SHP77 (cell line): ENCODE data around the gene TRIM49D2.
"Not testable (repeated sequence)": the region's sequence is repeated elsewhere in the genome, so short reads cannot be mapped to it uniquely, and the experiment has no call there.

Experiments used
- DNase-seq, 2 experiments: peaks; one replicate each; lab custom pipeline; 2025; lab: John Stamatoyannopoulos, UW

Gene TRIM49D2, protein sequence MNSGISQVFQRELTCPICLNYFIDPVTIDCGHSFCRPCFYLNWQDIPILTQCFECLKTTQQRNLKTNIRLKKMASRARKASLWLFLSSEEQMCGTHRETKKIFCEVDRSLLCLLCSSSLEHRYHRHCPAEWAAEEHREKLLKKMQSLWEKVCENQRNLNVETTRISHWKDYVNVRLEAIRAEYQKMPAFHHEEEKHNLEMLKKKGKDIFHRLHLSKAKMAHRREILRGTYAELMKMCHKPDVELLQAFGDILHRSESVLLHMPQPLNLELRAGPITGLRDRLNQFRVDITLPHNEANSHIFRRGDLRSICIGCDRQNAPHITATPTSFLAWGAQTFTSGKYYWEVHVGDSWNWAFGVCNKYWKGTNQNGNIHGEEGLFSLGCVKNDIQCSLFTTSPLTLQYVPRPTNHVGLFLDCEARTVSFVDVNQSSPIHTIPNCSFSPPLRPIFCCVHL

DNA sequence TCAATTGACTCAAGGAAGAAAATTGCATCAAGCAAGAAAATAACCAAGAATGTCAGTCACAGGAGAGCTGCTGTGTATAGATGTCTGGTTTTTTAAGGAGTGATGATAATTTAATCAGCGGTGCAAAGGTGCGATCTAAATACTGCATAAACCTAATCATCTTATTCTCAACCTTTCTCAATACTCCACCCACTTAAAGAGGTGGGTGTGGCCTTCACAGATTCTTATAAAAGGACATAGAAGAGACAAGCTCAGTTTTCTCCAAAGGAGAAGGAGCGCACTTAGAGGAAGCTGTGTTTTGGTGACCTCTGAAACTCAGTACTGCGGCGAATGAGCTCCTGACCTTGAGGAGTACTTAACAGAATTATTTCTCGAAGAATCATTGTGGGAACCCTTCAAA lies at the start of gene TRIM49D2:
TRIM49D2 (plus strand) TSS at position 301 of the 400 bp plus-strand sequence. CDS start 2,698 bp downstream, outside the sequence.
- not testable (repeated sequence) for DNase-seq

DNA sequence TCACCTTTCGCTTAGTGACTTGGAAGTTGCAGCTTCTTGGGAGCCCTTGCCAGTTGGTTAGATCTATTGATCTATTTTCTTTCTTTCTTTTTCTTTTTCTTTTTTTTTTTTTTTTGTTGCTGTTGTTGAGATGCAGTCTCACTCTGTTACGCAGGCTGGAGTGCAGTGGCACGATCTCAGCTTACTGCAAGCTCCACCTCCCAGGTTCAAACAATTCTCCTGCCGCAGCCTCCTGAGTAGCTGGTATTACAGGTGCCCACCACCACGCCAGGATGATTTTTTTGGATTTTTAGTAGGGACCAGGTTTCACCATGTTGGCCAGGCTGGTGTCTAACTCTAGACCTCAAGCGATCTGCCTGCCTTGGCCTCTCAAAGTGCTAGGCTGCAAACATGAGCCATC lies 46.4 kb upstream of the TRIM49D2 start:
- not testable (repeated sequence) for DNase-seq

DNA sequence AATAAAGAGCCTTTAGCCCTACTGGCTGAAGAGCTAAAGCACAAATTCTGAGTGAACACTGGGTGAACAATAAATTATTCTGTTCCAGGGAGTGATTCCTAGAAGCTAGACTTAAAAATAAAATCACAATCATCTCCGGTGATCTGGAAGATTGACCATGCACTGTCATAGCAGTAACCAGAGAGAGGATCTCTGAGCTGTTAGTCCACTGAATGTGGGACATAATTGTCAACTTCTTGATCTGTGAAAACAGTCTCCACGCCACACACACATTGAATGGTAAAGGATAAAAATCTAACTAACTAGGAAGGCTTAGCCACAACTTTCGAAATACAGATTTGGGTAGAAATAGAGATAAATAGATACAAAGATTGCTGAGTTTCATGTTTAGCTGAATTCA lies 30.6 kb upstream of the TRIM49D2 start:
- DNase-seq: not testable (repeated sequence)

DNA sequence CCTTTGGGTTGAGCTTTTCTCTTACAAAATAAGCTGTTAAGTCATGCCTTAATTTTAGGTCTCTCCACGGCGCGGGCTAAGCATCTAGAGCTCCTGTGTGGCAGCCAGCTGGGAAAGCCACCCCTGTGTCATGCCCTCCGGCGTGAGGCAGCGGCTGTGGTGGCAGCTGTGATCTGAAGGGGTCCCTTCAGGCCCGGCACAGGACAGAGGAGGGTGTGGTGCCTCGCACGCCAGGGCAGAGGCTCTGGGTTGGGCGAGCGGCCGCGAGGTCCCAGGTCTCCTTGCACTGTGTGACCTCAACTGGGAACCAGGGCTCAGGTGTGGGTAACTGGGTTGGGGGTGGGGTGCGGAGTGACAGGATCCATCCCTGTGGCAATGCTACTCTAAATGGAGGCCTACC lies 23.1 kb upstream of the TRIM49D2 start:
- not testable (repeated sequence) for DNase-seq

DNA sequence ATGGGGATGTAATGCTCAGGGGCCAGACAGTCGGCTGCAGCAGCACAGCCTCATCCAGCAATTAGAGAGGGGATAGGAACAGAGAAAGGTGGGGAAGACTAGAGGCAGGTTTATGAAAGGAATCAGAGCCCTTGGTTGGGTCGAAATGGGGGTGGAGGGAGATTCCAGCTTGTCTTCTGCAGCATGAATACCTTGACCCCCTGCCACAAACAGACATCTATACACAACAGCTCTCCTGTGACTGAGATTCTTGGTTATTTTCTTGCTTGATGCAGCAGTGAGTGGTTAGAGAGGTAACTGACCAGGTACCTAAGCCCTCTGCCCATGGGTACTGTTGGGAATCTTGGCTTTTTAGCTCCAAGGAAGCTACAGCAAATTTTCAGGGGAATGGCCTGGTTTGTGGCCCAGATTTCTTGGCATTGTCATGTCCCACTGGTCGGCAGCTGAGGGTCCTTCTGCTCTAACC lies 1.6 kb upstream of the TRIM49D2 start, which contains the start of gene TRIM49D1:
TRIM49D1 (minus strand) TSS at position 51 of the 466 bp plus-strand sequence. CDS start 4,535 bp downstream, outside the sequence.
- DNase-seq: no peak

DNA sequence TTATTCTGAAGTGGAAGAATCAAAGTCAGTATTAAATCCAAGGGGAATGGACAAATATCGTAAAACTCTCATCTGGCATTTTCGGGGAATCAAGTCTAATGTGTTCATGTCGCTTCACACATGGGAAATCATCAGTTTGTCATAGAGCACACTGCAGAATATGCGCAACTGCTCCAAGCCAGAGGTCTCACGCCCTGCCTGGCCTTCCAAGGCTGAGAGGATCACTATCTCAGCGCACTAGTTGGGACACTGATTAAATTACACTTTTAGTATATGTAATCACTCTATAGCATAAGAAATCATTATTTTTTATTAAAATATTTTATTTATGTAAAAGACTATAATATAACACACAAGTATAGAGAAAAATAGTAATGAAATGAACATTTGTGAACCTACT lies 37.0 kb downstream of the TRIM49D2 start:
- DNase-seq: not testable (repeated sequence)

DNA sequence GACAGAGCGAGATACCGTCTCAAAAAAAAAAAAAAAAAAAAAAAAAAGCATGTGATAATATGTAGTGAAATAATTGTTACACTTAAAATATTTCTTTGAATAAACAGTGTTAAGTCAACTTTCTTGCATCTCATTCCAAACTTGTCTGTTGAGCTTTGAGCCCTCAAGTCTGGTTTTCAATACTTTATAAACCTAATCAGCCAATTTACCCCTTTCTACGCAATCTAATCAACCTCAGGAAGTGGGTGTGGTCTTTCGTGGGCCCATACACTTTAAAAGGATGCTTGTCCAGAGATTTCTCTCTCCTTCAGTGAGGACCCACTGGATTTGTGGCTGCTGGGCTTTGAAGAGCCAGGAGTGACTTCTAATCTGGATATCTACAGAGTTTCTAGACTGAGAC lies 41.9 kb downstream of the TRIM49D2 start, which contains the start of gene TRIM64:
TRIM64 (plus strand) TSS at position 301 of the 400 bp plus-strand sequence. CDS start 2,467 bp downstream, outside the sequence.
- DNase-seq: not testable (repeated sequence)
